SK-N-SH treated with all-trans-retinoic acid at 6 μM for 48 hours (cell line): Measurements from ENCODE around the gene BRF1.

ENCODE experiments used
- CSRNP3 ChIP-seq: fragments of 250-450 bp; sonication (Bioruptor Pico); IDR thresholded peaks from 2 replicates; pipeline ENCODE4 v1.5.1; 2021; ENCODE audit warnings: mild to moderate bottlenecking, moderate library complexity
- POU6F1 ChIP-seq: fragments of 250-450 bp; sonication (Bioruptor Pico); IDR thresholded peaks from 2 replicates; pipeline ENCODE4 v1.8.0; 2021; ENCODE audit warnings: low read depth, mild to moderate bottlenecking, moderate library complexity, borderline replicate concordance
- RARB ChIP-seq: fragments of 250-450 bp; sonication (Bioruptor Pico); IDR thresholded peaks from 2 replicates; pipeline ENCODE4 v1.8.0; 2021; ENCODE audit warnings: mild to moderate bottlenecking, moderate library complexity

- TF ChIP-seq CSRNP3 (CRISPR knock-in tag) = no peak
- no peak for TF ChIP-seq POU6F1 (CRISPR knock-in tag)
- no peak for TF ChIP-seq RARB (CRISPR knock-in tag)
Measured at GRCh38 chr14:105213361-105213760, 87.4 kb downstream of the BRF1 start.
